GM18858 (cell line): Measurements from ENCODE around the gene CCP110.

ENCODE experiments used
- ATAC-seq: cut with Tn5 transposase; IDR thresholded peaks from one replicate; pipeline ENCODE4 v1.9.1; 2021; ENCODE audit not compliant: unreplicated experiment

CCP110 gene

GRCh38 chr16:19523559-19524355 is at the start of gene CCP110:
CCP110 (plus strand) TSS chr16:19523942; CDS start chr16:19527882, 3,940 bp downstream.
- peak; percentile 52 for ATAC-seq

GRCh38 chr16:19474617-19475016 is 49.1 kb upstream of the CCP110 start:
- no peak for ATAC-seq

DNA sequence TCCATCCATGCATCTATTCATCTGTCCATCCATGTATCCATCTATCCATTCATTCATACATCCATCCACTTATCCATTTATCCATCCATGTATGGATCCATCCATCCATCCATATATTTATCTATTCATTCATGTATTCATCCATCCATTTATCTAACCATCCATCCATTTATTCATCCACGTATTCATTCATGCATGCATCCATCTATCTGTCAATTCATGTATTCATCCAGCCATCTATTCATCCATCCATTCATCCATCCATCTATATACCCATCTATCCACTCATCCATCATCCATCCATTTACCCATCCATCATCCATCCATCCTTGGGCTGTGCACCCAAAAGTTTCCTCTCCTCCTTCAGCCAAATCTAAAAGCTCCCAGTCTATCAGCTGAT is 45.2 kb upstream of the CCP110 start:
- no peak for ATAC-seq

DNA sequence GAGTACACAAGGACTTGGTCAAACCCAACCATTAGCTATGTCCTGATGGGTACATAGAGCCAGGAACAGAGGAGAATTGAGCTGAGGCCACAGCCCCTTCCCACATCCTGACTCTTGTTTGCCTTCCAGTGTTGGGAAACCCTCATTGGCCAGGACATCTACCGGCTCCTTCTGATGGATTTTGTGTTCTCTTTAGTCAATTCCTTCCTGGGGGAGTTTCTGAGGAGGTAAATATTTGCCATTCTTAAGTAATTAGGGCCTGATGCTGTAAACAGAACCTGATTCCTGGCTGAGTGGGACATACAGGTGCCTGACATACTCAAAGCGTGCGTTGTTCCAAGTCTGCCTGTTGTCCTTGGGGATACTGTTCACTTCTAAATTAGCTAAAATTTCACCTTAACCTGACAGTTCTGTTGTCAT is 44.4 kb upstream of the CCP110 start:
- ATAC-seq, result no peak

- no peak for ATAC-seq
Measured at GRCh38 chr16:19481296-19481695, 42.4 kb upstream of the CCP110 start.

- ATAC-seq, result no peak
Measured at GRCh38 chr16:19481769-19482168, 42.0 kb upstream of the CCP110 start.

DNA sequence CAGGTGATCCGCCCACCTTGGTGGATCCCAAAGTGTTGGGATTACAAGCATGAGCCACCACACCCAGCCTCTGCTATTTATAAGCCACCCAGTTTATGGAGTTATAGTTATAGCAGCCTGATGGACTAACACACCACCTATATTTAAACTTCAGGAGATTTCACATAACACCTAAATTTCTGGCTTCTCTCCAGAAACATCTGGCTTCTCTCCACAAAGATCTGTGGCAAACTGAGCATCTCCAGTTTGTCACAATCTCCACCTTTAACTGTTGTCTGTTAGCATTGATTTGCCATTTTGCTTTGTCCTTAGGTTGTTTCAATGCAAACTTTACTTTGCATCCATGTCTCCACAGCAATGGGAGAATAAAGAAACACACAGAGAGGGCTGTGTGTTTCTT is 41.5 kb upstream of the CCP110 start:
- ATAC-seq, result no peak

DNA sequence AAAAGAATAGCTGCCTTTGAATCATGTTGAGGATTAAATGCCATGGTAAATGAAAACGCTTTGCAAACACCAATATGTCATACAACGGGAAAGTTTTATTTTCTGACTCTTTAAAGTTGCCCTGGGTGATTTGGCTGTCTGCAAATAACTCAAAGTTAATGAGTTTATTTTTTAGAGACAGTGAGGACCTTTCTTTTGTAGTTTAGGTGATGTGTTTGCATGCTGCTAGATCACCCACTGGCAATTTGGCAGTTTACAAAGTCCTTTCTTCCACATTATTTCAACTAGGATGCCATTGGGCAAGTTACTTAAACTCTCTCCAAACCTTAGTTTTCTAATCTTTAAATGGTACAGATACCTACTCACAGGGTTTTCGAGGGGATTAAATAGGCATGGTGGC is 39.6 kb upstream of the CCP110 start:
- ATAC-seq, result no peak

GRCh38 chr16:19485611-19486010 is 38.1 kb upstream of the CCP110 start:
- no peak for ATAC-seq

GRCh38 chr16:19486051-19486450 is 37.7 kb upstream of the CCP110 start:
- no peak for ATAC-seq

GRCh38 chr16:19486750-19487325 is 36.9 kb upstream of the CCP110 start:
- ATAC-seq, result no peak

GRCh38 chr16:19488213-19488640 is 35.5 kb upstream of the CCP110 start:
- no peak for ATAC-seq

DNA sequence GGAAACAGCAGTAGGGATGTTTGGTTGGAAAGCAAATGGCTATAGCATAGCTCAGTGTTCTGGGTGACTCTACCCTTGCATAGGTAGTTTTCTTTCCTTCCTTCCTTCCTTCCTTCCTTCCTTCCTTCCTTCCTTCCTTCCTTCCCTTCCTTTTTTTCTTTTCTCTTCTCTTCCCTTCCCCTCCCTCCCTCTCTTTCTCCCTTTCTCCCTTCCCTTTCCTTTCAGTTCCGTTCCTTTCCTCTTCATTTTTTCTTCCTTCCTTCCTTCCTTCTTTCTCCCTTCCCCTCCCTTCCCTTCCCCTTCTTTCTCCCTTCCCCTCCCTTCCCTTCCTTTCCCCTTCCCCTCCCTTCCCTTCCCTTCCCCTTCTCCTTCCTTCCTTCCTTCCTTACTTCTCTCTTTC is 33.1 kb upstream of the CCP110 start:
- ATAC-seq, result no peak

DNA sequence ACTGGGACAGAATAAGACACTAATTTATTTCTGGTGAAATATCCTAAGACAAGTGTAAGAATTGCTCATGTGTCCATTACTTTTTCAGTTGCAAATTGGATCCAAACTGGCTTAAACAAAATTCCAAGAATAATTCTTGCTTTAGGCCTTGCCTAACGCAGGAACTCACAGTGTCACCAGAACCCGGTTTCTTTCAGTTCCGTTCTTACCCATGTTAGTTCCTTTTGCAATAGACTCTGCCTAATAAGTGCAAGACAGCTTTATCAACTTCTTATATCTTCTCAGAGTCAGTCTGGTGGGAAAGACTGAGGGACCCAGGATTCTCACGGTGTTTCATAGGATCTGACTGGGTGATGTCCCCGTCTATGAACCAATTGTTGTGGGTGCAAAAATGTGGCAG is 26.6 kb upstream of the CCP110 start:
- no peak for ATAC-seq

GRCh38 chr16:19499006-19499405 is 24.7 kb upstream of the CCP110 start:
- ATAC-seq, result no peak

GRCh38 chr16:19499481-19499880 is 24.3 kb upstream of the CCP110 start:
- no peak for ATAC-seq

DNA sequence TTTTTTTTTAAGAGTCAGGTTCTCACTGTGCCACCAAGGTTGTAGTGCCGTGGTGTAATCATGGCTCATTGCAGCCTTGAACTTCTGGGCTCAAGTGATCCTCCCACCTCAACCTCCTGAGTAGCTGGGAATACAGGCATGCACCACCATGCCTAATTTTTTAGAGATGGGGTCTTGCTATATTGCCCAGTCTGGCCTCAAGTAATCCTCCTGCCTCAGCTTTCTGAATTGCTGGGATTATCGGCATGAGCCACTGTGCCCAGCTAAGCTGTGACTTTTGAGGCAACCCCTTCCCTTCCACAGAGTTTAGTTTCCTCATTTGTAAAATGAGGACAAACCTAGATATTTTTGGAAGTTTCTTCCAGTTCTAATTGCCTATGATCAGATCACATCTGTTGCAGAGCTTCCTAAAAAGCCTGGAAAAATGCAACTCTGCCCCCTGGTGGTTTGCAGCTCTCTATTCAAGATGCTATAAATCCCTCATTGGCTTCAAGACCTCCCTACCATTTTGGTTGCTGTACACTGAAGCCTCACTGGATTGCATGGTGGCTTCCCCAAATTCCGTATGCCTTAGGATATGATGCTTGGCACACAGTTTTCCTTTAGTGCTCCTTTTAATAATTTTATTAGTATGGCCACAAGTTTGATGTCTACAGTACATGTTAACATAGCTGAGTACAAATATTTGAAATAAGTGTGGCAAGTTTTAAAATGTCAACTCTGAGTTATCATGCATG is 21.2 kb upstream of the CCP110 start:
- ATAC-seq, result no peak

GRCh38 chr16:19503461-19504075 is 20.2 kb upstream of the CCP110 start:
- ATAC-seq, result no peak

GRCh38 chr16:19505600-19506303 is 18.0 kb upstream of the CCP110 start:
- ATAC-seq, result no peak

DNA sequence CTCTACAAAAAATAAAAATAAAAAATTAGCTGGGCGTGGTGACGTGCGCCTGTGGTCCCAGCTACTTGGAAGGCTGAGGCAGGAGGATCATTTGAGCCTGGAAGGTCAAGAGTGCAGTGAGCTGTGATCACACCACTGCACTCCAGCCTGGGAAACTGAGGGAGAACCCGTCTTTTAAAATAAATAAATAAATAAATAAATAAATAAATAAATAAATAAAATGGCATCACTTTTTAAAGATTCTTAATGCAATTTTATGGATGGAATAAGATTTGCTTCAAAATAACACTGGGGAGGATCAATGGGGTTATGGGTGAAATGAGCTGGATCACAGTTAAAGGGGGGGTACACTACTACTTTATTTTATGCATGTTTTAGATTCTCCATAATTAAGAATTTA is 16.8 kb upstream of the CCP110 start:
- no peak for ATAC-seq

- no peak for ATAC-seq
Measured at GRCh38 chr16:19507867-19508266, 15.9 kb upstream of the CCP110 start.
